ENCODE results near the gene DCTN3.
A peak's percentile ranks its signal among the peaks of the same experiment; 100 is the strongest.

Gene DCTN3

DNA sequence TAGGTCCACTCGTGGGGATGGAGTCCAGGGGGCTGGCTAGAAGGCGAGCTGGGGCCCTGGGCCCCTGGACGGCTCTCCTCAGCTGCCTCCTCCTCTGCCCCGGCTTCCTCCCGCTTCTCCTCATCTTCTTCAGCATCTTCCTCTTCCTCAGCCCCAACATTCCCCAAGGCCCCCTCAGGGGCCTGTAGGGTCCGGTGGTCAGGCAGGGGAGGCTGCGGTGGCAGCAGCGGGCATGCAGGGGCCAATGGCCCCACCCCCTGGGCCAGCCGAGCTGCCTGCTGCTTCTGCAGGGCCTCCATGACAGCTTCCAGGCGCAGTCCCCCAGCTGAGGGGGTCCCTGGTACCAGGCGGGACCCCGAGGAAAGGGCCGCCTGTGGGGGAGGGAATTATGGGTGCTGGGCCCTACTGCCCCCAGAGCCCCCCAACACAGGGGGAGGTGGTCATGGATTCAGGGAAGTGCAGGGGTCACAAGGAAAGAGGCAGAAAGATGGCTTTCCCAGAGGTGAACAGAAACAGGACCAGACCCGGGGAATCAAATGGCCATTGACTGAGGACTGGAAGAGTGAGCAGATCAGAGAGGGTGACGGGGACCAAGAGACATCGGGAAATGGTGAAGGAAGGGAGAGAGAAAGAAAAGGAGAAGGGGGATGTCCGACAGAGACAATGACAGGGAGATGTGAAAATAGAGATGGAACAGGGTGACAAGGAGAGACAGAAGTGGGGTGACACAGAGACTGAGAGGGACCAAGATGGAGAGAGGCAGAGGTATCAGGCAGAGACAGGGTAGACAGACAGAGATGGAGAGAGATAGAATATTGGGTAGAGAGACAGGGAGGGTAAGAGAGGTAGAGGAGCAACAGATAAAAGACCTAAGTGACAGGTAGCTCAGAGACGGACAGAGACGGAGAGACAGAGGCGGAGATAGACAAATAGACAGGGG, 7.7 kb upstream of the DCTN3 start:
- in situ Hi-C loops (cut with MboI; ENCODE audit: low pct_unique_long_range_greater_than_20kb, low sequenced_read_pairs), result no loop called here

DNA sequence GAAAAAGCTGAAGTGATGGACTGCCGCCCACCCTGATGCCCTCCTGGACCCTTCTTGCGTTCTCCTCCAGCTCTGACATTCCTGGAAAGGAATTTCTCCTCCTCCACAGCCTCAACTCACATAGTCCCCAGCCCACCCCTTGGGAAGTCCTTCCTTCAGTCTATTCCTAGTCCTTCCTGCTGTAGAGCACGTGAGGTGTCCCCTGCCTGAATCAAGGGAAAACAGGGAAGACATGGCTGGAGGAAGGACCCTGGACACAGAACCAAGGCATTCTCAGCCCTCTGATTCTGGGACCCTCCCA, 4.8 kb upstream of the DCTN3 start:
- in situ Hi-C loops (cut with MboI; ENCODE audit: low pct_unique_long_range_greater_than_20kb, low sequenced_read_pairs), result no loop called here
- DNase-seq, result no peak

More for the DNA sequence above, 7.7 kb upstream of the DCTN3 start:
- no peak for DNase-seq

DNA sequence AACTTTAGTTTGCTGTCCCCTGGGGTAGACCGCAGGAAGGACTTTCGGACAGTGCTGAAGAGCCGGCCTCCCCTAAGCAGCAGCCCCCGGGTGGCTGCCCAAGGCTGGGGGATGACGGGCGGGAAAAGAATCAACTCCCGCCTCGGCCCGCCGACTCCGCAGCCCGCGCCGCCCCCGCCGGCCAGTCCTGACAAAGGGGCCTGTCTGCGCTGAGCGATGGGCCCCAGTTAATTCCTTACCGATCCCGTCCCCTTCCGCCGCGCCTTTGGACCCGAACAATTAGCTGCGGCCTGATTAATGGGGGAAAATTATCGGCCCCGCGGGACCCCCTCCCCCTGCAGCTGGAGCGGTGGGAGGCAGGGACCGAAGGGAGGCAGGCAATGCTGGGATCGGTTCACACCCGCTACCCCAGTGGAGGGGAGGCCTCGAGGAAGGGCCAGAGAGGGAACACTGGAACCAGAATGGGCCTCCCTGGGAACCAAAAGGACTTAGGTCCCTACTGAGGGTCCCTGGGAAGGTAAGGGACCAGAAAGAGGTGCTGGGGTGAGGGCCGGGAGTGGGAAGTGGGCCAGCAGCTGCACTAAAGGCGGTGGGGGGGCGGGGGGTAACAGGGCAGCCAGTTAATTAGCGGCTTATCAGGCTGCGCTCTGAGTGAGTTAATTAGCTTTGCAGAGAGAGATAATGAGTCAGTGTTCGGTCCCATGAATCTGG, 4.3 kb upstream of the DCTN3 start:
- DNase-seq, result no peak
- in situ Hi-C loops (cut with MboI; ENCODE audit: low pct_unique_long_range_greater_than_20kb, low sequenced_read_pairs), result no loop called here

DNA sequence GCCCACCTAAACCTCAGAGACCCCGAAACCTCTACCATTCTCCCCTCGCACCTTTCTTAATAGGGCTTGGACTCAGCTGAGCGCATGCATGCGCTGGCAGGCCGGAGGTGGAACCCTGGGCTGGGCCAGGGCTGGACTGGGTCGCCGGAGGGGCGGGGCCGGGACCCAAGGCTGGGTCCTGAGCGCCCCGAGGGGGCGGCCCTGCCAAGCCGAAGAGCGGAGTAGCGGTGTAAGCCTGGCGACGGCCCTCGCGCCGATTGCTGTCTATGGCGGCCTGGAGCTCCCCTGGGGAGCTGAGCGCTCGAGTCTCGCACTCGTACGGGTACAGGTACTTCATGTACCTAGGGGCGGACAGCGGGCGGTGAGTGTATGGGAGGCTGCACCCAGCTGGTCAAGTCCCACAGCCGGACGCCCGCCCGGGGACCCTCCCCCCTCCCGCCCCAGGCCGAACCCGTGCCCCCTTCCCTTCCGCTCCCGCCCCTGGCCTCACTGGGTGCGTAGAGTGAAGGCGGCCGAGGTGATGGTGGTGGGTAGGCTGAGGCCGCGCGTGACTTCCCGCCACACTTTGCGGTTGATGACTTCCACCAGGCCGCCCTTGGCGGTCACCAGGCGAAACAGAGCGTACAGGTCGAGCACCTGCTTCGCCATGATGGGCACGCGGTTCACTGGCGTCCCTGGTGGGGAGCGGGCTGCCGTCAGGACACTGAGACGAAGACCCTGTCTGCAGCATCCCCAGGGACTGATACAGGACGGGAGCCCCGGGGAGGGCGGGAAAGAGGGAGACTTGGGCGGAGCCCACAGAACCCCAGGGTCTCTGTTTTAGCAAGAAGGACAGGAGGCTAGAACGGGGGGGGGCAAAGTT, 3.3 kb upstream of the DCTN3 start:
- in situ Hi-C loops (cut with MboI; ENCODE audit: low pct_unique_long_range_greater_than_20kb, low sequenced_read_pairs), result no loop called here
- DNase-seq, result no peak

DNA sequence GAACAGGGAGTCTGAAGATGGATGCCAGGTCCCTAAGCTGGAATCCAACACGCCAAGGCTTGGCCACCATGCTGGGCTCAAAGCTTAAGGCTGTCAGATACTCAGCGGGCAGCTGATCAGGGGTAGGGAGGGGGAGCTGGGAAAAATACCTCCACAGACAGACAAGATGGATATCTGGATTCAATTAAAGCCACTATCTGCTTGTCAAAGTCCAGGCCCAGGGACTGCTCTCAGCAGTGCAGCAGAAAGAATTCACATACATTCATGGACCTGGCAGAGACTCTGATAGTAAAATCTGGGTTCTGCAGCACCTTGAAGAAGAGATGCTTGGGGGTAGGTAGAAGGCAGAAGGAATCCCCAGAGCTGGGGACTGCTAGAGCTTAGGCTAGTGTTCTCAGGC, 5.2 kb downstream of the DCTN3 start:
- DNase-seq, result no peak
- in situ Hi-C loops (cut with MboI; ENCODE audit: low pct_unique_long_range_greater_than_20kb, low sequenced_read_pairs), result no loop called here

DNA sequence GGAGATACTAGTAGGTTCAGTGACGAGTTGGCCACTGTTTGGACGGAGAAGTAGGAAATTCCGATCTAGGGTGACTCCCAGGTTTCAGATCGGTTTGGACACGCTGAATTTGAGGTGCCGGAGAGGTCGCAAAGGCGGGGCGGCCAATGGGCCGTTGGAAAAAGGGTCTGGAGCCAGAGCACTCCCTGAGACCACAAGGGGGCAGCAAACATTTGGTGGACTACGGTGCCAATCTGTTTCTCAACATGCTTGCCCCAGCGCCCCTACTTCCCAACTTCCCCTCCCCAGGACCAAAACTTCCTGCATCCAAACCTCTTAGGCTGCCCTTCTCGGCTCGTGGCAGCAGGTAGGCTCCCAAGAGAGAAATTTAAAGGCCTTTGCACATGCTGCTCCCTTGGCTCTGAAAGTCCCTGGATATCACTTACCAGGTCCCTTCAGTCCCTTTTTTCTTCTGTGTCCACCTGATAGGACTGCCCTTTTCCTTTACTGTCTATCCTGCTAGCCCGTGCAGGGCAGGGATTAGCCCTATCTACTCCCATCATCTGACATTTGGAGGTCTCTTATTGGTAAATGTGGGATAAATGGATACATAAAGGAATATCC, 7.4 kb downstream of the DCTN3 start:
- in situ Hi-C loops (cut with MboI; ENCODE audit: low pct_unique_long_range_greater_than_20kb, low sequenced_read_pairs), result no loop called here
- peak; percentile 82 for DNase-seq

DNA sequence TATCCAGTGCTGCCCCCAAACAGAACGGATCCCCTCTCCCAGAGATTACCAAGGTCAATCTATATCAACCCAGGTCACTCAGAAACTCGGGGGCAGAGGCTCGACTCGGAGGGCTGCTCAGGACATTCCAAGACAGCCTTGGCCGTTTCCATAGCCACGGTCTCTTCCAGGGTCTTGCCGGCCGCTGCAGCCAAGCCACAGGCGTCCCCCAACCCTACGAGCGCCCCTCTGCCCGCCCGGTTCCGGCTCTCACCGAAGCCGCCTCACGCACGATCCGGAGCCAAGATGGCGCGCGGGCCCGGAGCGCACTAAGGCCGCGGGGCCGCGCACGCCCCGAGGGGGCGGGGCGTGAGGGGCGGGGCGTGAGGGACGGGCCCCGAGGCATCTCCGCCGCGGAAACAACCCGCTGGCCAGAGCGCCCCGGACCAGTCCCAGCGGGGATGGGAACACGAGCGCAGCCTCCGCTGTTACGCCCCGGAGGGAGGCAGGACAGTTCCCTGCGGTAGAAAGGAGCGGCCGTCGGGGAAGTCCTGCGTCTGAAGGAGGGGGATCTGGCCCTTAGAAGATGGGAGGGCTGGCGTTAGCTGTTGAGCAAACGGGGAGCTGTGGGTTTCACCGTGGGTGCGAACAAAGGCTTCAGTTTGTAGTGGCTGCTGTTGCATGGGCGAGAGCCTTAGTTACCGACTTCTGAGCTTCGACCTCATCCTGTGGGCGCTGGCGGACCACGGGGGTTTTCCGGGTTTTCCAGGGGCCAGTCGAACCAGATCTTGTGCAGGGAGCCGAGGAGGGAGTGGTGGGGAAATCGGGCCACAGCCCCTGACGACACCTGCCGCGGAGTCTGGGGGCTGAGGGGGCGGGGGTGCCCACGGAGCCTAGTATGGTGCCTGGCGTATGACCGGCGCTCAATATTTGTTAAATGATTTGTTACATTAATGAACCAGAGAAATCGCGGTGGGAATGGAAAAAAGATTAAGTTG, 8.2 kb downstream of the DCTN3 start, which contains the start of gene RPP25L:
Gene RPP25L (minus strand): TSS at position 287 of the 977 bp plus-strand sequence. CDS start 801 bp downstream, outside the sequence.
- in situ Hi-C loops (cut with MboI; ENCODE audit: low pct_unique_long_range_greater_than_20kb, low sequenced_read_pairs), result no loop called here
- DNase-seq, result peak; percentile 79

DNA sequence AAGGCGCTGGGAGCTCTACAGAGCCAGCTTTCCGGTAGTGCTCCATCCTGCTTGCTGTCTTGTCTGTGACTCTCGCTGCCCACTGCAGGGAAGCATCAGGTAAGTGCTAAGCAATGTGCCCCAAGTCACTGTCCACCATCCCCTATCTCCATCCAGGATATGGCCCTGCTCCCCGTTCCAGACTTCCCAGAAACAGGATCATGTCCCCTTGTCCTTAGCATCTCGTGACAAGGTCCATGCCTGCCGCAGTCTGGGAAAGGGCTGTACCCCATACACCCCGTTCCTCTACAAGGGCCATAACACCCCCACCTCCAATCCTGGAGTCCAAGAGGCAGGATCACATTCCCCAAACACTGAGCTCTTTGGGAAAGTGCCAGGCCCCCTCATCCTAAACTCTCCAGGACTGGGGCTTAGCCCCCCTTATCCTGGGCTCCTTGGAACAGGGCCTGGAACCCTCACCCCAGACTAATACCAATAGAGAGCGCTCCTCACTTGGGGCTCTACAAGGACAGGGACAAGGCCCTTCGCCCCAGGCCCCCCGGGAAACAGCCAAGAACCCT, 9.0 kb downstream of the DCTN3 start:
- in situ Hi-C loops (cut with MboI; ENCODE audit: low pct_unique_long_range_greater_than_20kb, low sequenced_read_pairs), result no loop called here
- no peak for DNase-seq

DNA sequence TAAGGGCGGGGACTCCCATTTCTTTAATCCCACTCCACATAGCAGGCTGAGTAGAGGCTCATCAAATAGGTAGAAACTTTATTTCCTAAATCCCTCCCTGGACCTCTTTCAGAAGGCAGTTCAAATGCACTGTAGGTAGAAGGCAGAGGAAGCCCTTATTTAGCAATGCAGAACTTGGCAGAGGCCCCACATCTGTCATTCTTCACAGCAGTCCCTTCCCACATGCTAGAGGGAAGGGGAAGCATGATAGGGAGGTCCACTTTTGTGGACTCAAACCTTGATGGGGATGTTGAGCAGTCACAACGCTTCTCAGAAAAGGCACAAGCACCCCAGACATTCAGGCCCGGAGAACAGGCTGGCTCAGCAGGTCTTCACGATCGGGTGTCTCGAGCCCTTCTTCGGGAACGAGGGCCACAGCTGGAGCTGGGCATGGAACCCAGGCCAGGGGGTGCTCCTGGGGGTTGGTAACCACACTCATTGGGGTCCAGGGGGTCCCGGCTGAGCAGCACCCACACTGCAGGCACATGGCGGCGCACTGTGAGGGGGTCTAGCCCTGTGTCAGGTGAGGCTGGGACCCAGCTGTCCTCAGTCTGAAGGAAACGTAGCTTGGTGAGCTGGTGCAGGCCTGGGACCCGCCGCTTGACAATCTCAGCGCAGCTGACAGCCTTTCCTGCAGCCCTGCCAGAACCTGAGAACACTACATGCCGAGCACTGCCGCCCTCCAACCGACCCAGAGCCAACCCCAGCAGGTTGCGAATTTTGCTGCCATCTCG, 9.7 kb downstream of the DCTN3 start:
- in situ Hi-C loops (cut with MboI; ENCODE audit: low pct_unique_long_range_greater_than_20kb, low sequenced_read_pairs), result no loop called here
- DNase-seq, result peak; percentile 51

DNA sequence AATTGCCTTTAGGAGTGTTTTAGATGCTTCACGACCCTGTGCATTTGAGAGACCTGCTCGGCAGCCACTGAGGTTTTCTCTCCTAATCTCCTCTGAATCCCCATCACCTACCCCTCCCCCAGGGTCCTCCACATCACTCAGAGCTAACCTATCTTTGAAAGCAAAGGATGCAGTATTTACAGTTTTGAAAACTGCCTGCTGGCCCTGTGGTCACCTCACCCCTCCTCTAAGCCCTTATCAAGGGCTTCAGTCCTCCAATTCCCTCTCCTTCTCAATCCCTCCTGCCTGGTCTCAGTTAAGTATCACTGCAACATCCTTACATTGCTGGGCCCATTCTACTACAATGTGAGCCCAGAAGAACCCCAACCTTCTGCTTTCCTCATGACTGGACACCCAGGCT, 13.0 kb downstream of the DCTN3 start:
- no peak for DNase-seq

DNA sequence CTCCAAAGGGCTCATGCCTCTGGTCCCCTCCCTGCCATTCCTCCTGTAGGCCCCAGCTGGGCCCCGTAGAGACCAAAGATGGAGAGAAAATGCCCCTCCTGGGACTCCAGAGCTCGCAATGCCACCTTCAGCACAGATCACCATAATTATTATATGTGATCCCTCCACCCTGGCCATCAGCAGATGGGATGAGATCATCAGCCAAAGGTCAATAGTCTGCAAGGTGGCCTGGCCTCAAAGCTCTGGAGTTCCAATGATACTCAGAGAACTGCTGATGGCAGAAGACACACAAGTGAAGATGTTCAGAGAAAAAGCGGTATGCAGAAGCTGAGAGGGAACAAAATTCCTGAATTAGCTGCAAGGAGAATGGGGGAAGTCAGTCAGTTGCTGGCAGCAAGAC, 13.4 kb downstream of the DCTN3 start:
- in situ Hi-C loops (cut with MboI; ENCODE audit: low pct_unique_long_range_greater_than_20kb, low sequenced_read_pairs), result no loop called here
- no peak for DNase-seq

More for the DNA sequence above, 13.0 kb downstream of the DCTN3 start:
- in situ Hi-C loops (cut with MboI; ENCODE audit: low pct_unique_long_range_greater_than_20kb, low sequenced_read_pairs), result no loop called here

DNA sequence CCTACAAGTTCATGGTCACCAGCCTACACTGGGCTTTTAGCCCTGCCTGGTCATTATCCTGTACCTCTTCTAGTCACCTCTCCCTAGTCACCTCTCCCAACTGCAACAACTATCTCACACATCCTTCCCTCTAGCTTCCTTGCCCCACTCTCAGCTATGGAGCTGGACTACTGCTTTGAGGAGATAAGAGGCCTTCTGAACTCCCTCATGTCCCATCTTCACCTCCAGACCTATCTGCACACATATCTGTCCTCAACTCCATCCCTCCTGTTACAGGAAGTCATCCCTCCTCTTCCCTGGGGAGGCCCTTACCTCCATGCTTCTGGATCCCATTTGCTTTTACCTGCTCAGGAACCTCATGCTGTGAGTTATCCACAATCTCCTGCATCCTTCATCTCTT, 14.1 kb downstream of the DCTN3 start:
- in situ Hi-C loops (cut with MboI; ENCODE audit: low pct_unique_long_range_greater_than_20kb, low sequenced_read_pairs), result no loop called here
- DNase-seq, result no peak

DNA sequence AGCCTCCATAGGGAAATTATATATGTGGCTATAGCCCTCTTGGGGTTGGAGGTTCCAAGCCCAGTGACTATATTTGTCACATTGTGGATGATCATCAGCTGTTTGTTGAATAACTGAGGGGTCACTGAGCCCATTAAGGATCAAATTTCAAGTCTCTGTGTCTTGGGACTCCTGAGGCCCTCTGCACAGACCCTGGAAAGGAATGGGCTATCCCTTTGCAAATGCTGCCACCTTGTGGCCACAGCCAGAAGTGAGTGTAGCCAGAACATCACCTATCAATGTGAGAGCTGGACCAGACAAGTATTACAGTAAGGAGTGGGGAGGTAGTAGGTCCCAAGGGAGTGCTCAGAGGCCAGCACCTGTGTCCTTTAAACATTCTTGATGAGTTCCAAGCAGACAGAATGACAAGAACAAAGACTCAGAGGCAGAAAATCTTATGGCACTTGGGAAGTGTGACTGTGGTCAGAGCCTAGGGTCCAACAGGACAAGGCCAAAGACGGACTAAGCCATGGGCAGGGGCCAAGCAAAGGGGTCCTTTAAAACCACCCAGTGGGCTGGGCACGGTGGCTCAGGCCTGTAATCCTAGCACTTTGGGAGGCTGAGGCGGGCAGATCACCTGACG, 16.6 kb downstream of the DCTN3 start:
- DNase-seq, result peak; percentile 85
- in situ Hi-C loops (cut with MboI; ENCODE audit: low pct_unique_long_range_greater_than_20kb, low sequenced_read_pairs), result no loop called here

DNA sequence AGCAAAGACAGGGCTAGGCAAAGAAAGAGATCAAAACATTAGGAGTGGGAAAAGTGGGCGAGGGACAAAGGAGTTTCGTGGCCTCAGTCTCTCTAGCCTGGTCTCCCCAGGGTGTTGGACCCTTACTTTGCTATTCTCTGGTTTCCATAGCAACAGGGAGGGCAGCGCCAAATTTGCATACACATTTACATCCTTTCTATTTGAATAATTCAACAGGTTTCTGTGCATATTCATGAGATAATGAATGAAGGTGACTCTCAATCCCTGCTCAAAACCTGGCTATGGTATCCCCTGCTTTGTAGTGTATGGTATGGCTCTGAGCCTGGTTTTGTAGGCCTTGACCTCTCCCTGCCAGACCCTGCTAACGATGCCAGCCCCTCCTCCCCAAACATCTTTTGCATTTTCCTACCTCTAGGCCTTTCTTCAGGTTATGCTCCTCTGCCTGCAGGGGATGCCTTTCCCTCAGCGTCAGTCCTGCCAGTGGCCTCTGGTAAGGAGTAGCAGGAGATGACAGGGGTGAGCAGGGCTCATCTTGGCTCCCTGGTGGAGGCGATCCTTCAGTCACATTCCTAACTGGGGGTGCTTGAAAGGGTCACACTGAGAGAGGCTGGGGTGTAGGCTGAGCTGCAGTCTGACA, 18.2 kb downstream of the DCTN3 start:
- DNase-seq, result no peak
- in situ Hi-C loops (cut with MboI; ENCODE audit: low pct_unique_long_range_greater_than_20kb, low sequenced_read_pairs), result no loop called here

DNA sequence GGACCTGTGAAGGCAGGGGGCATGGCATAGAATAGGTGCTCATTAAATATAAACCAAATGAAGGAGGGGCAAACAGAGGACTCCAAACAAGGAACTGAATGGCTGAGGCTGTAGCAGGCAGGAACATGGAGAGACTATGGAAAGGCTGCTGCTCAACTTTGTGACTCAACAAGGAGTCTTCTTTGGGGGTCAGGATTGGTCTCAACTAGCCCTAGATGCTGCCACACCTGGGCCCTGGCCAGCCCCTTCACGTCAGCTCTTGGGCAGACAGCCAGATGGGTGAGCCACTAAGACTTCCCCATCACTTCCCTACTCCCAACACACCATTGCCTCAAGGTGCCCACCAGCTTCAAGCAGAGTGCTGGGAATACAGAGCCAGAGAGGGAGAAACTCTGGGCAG, 19.4 kb downstream of the DCTN3 start:
- in situ Hi-C loops (cut with MboI; ENCODE audit: low pct_unique_long_range_greater_than_20kb, low sequenced_read_pairs), result no loop called here
- DNase-seq, result no peak

DNA sequence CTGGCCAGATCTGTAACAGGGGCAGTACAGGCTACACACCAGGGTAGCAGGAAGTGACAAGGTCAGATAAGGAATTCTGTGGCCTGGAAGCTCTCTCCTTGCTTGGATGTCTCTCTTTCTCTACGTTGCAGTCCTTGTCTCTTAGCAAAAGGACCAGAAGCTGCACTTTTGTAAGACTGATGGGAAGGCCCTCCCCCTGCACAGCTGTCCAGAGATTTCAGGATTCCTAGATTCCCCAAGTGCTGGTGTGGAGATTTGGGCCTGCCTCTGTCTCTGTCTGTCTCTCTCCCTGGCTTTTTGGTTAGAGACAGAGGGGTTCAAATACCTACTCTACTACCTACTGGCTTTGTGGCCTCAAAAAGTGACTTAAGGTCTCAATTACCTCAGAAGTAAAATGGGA, 20.7 kb downstream of the DCTN3 start:
- in situ Hi-C loops (cut with MboI; ENCODE audit: low pct_unique_long_range_greater_than_20kb, low sequenced_read_pairs), result loop anchor here (25.0 kb wide), 1 partner anchor 187 kb away; no protein-coding TSS in a partner anchor
- DNase-seq, result no peak

Data from KBM-7 (cell line).